Mesenchymal stem cell (in vitro differentiated cells and primary cell): ENCODE results near the gene CENPX.
A peak's percentile ranks its signal among the peaks of the same experiment; 100 is the strongest.

Source experiments
- DNase-seq: peaks from one replicate; pipeline ENCODE4 v3.0.0-alpha.2; 2013
- H2AFZ ChIP-seq: one replicate; pipeline ENCODE4 v1.6.1; 2013; ENCODE audit warnings: low read depth, mild to moderate bottlenecking, control low read depth, inconsistent platforms, low read length, moderate library complexity
- H2AK5ac ChIP-seq: 2 replicates; pipeline ENCODE4 v1.6.1; 2013; ENCODE audit warnings: low read length, moderate library complexity, mild to moderate bottlenecking, inconsistent platforms; ENCODE audit not compliant: severe bottlenecking
- H2BK120ac ChIP-seq: one replicate; pipeline ENCODE4 v1.6.1; 2013; ENCODE audit warnings: low read depth, mild to moderate bottlenecking, inconsistent platforms, low read length, moderate library complexity
- H2BK12ac ChIP-seq, 2 experiments: one replicate each; pipeline ENCODE4 v1.6.1; 2013; ENCODE audit warnings: inconsistent platforms in 2 of 2, low read length in 2 of 2, mild to moderate bottlenecking in 2 of 2, moderate library complexity in 2 of 2, control low read depth in 1 of 2
- H2BK15ac ChIP-seq: one replicate; pipeline ENCODE4 v1.6.1; 2013; ENCODE audit warnings: mild to moderate bottlenecking, low read depth, inconsistent platforms; ENCODE audit not compliant: poor library complexity, severe bottlenecking
- H2BK5ac ChIP-seq: 2 replicates; pipeline ENCODE4 v1.6.1; 2013; ENCODE audit warnings: low read depth, mild to moderate bottlenecking, low read length, control low read depth, inconsistent platforms; ENCODE audit not compliant: poor library complexity, severe bottlenecking
- H3K14ac ChIP-seq, 2 experiments: one replicate each; pipeline ENCODE4 v1.6.1; 2013; ENCODE audit warnings: inconsistent platforms in 2 of 2, low read length in 2 of 2, control low read depth in 1 of 2, mild to moderate bottlenecking in 1 of 2, moderate library complexity in 1 of 2
- H3K18ac ChIP-seq, 2 experiments: one replicate each; pipeline ENCODE4 v1.6.1; 2013; ENCODE audit warnings: inconsistent platforms in 2 of 2, low read length in 2 of 2, control low read depth in 1 of 2, low read depth in 1 of 2, mild to moderate bottlenecking in 1 of 2
- H3K23ac ChIP-seq, 2 experiments: one replicate each; pipeline ENCODE4 v1.6.1; 2013; ENCODE audit warnings: inconsistent platforms in 2 of 2, low read length in 2 of 2, mild to moderate bottlenecking in 2 of 2, moderate library complexity in 2 of 2, control low read depth in 1 of 2
- H3K27ac ChIP-seq: 2 replicates; pipeline ENCODE4 v1.5.1; 2013; ENCODE audit warnings: mild to moderate bottlenecking, moderate library complexity, low read length, control low read depth, inconsistent platforms; ENCODE audit not compliant: poor library complexity, severe bottlenecking
- H3K27me3 ChIP-seq, 2 experiments: 2 replicates each; pipeline versions ENCODE4 v1.6.1 to v1.7.0; 2013; ENCODE audit warnings: low read length in 2 of 2, mild to moderate bottlenecking in 2 of 2, moderate library complexity in 2 of 2, control low read depth in 1 of 2, inconsistent platforms in 1 of 2; ENCODE audit not compliant: control insufficient read depth in 1 of 2, insufficient read depth in 1 of 2
- H3K36me3 ChIP-seq, 2 experiments: 2 replicates each; pipeline versions ENCODE4 v1.6.1 to v1.7.0; 2013; ENCODE audit warnings: low read length in 2 of 2, control low read depth in 1 of 2, inconsistent platforms in 1 of 2, low read depth in 1 of 2, mild to moderate bottlenecking in 1 of 2; ENCODE audit not compliant: insufficient read depth in 2 of 2, control insufficient read depth in 1 of 2
- H3K4ac ChIP-seq, 2 experiments: one replicate each; pipeline ENCODE4 v1.6.1; 2013; ENCODE audit warnings: inconsistent platforms in 2 of 2, low read length in 2 of 2, mild to moderate bottlenecking in 2 of 2, moderate library complexity in 2 of 2, control low read depth in 1 of 2, low read depth in 1 of 2
- H3K4me1 ChIP-seq: 2 replicates; pipeline ENCODE4 v1.6.1; 2013; ENCODE audit warnings: low read depth, low read length, control low read depth; ENCODE audit not compliant: control insufficient read depth, insufficient read depth
- H3K4me2 ChIP-seq: 2 replicates; pipeline ENCODE4 v1.6.1; 2013; ENCODE audit warnings: low read length, mild to moderate bottlenecking, inconsistent platforms; ENCODE audit not compliant: poor library complexity, severe bottlenecking
- H3K4me3 ChIP-seq, 2 experiments: 2 replicates each; pipeline versions ENCODE4 v1.5.1 to v1.7.0; 2013; ENCODE audit warnings: low read length in 2 of 2, mild to moderate bottlenecking in 2 of 2, control low read depth in 1 of 2, low read depth in 1 of 2; ENCODE audit not compliant: insufficient read depth in 1 of 2
- H3K79me1 ChIP-seq: replicated peaks from 2 replicates; pipeline ENCODE4 v1.6.1; 2013; ENCODE audit warnings: mild to moderate bottlenecking, control low read depth, low read length, inconsistent platforms; ENCODE audit not compliant: poor library complexity, severe bottlenecking
- H3K9ac ChIP-seq: 2 replicates; pipeline ENCODE4 v1.7.0; 2013; ENCODE audit warnings: mild to moderate bottlenecking, low read length, moderate library complexity
- H3K9me3 ChIP-seq: 2 replicates; pipeline ENCODE4 v1.7.0; 2013; ENCODE audit warnings: mild to moderate bottlenecking, low read length; ENCODE audit not compliant: control insufficient read depth
- H4K8ac ChIP-seq: one replicate; pipeline ENCODE4 v1.6.1; 2013; ENCODE audit warnings: inconsistent platforms, mild to moderate bottlenecking, low read length, moderate library complexity
- H4K91ac ChIP-seq: one replicate; pipeline ENCODE4 v1.6.1; 2013; ENCODE audit warnings: mild to moderate bottlenecking, low read length, inconsistent platforms
- WGBS: methylation state at CpG from one replicate; pipeline ENCODE4 v1.1.7; 2013; ENCODE audit warnings: mixed read lengths; 5-methylcytosine and 5-hydroxymethylcytosine counted together

Gene CENPX

GRCh38 chr17:82004517-82005455 is 17.9 kb downstream of the CENPX start:
- DNase-seq: no peak
- peak overlapping the region; percentile 79 for H4K91ac ChIP-seq
- H2AFZ ChIP-seq: no peak overlapping the region
- peak overlapping the region; percentile 62 to 69 for H3K4ac ChIP-seq
- H3K18ac ChIP-seq: peak overlapping the region; percentile 65 to 95
- peaks cover 79% of the 10 kb centered on the region for H3K4me1 ChIP-seq
- peak overlapping the region; percentile 92 for H4K8ac ChIP-seq
- peak overlapping the region; percentile 83 for H3K27ac ChIP-seq
- H2BK120ac ChIP-seq: peak overlapping the region; percentile 95
- peak overlapping the region; percentile 39 for H2BK5ac ChIP-seq
- peak overlapping the region; percentile 41 to 96 for H2BK12ac ChIP-seq
- H3K9ac ChIP-seq: no peak overlapping the region
- peaks cover 17% of the 10 kb centered on the region for H3K79me1 ChIP-seq
- no peaks in the 10 kb centered on the region for H3K9me3 ChIP-seq
- no peak overlapping the region for H3K4me3 ChIP-seq
- H3K23ac ChIP-seq: no peak overlapping the region
- peaks cover 0 to 35% of the 10 kb centered on the region in 2 experiments for H3K36me3 ChIP-seq
- H3K27me3 ChIP-seq: no peaks in the 10 kb centered on the region
- no peak overlapping the region for H3K4me2 ChIP-seq
- H2BK15ac ChIP-seq: peak overlapping the region; percentile 94
- H3K14ac ChIP-seq: peak overlapping the region in 1 of 2 experiments; percentile 82
- WGBS: 91% methylated on average over 41 of the region's 41 CpGs
- H2AK5ac ChIP-seq: peak overlapping the region; percentile 81

GRCh38 chr17:82003411-82004381 is 19.0 kb downstream of the CENPX start:
- peak overlapping the region; percentile 80 for H2BK15ac ChIP-seq
- peaks cover 17% of the 10 kb centered on the region for H3K79me1 ChIP-seq
- peak overlapping the region in 1 of 2 experiments; percentile 28 for H3K4me3 ChIP-seq
- peak overlapping the region in 1 of 2 experiments; percentile 46 for H3K23ac ChIP-seq
- H3K9me3 ChIP-seq: no peaks in the 10 kb centered on the region
- H3K4ac ChIP-seq: peak overlapping the region; percentile 88 to 89
- peaks cover 77% of the 10 kb centered on the region for H3K4me1 ChIP-seq
- peak overlapping the region; percentile 43 for H3K9ac ChIP-seq
- H3K36me3 ChIP-seq: peaks cover 0 to 30% of the 10 kb centered on the region in 2 experiments
- H2BK12ac ChIP-seq: peak overlapping the region; percentile 41 to 96
- H2AFZ ChIP-seq: no peak overlapping the region
- peak overlapping the region in 1 of 2 experiments; percentile 97 for H3K14ac ChIP-seq
- DNase-seq: peak; percentile 98
- H4K8ac ChIP-seq: peak overlapping the region; percentile 92
- peak overlapping the region; percentile 83 for H4K91ac ChIP-seq
- H3K27ac ChIP-seq: peak overlapping the region; percentile 83
- peak overlapping the region; percentile 13 for H3K4me2 ChIP-seq
- H2AK5ac ChIP-seq: peak overlapping the region; percentile 81
- no peaks in the 10 kb centered on the region for H3K27me3 ChIP-seq
- H2BK5ac ChIP-seq: peak overlapping the region; percentile 85
- peak overlapping the region; percentile 95 for H2BK120ac ChIP-seq
- WGBS: 35% methylated on average over 40 of the region's 53 CpGs
- peak overlapping the region; percentile 85 to 99 for H3K18ac ChIP-seq

- H3K4me3 ChIP-seq: no peak overlapping the region
- no peaks in the 10 kb centered on the region for H3K9me3 ChIP-seq
- H3K36me3 ChIP-seq: peaks cover 7 to 34% of the 10 kb centered on the region in 2 experiments
- H2BK15ac ChIP-seq: no peak overlapping the region
- H2AK5ac ChIP-seq: no peak overlapping the region
- H4K91ac ChIP-seq: no peak overlapping the region
- H3K27ac ChIP-seq: no peak overlapping the region
- no peak overlapping the region for H2BK120ac ChIP-seq
- H2AFZ ChIP-seq: no peak overlapping the region
- no peak overlapping the region for H3K4me2 ChIP-seq
- no peak overlapping the region for H3K23ac ChIP-seq
- no peak overlapping the region for H2BK5ac ChIP-seq
- no peak overlapping the region for H2BK12ac ChIP-seq
- no peak overlapping the region for H3K18ac ChIP-seq
- H4K8ac ChIP-seq: no peak overlapping the region
- no peak overlapping the region for H3K14ac ChIP-seq
- peaks cover 14% of the 10 kb centered on the region for H3K79me1 ChIP-seq
- no peaks in the 10 kb centered on the region for H3K27me3 ChIP-seq
- H3K4me1 ChIP-seq: peaks cover 60% of the 10 kb centered on the region
- DNase-seq: no peak
- 92% methylated on average over 15 of the region's 17 CpGs for WGBS
- H3K4ac ChIP-seq: no peak overlapping the region
- H3K9ac ChIP-seq: no peak overlapping the region
Observed at GRCh38 chr17:82001571-82002056, 21.1 kb downstream of the CENPX start.
